Cardiac fibroblast (primary cell): ENCODE results near the gene SLC37A4.
"Not testable (repeated sequence)": the region's sequence is repeated elsewhere in the genome, so short reads cannot be mapped to it uniquely, and the experiment has no call there.

Experiments used
- DNase-seq, 2 donors: peaks; one replicate each; pipeline versions ENCODE4 v3.0.0 to v3.0.0-alpha.2; 2010; ENCODE audit warnings: low read depth in 2 of 2
- H3K4me3 ChIP-seq, 2 donors: replicated peaks in 1 of 2; 1 replicate in 1 of 2; 2 replicates in 1 of 2; pipeline ENCODE4 v1.5.1; 2011; ENCODE audit warnings: low read depth in 2 of 2, low read length in 2 of 2, mild to moderate bottlenecking in 2 of 2, moderate library complexity in 1 of 2
- TF ChIP-seq, protein P1 (sequence below): IDR thresholded peaks from one replicate; pipeline ENCODE4 v1.5.1; 2011; ENCODE audit warnings: low read depth, mild to moderate bottlenecking, low read length, inconsistent platforms

SLC37A4 gene

DNA sequence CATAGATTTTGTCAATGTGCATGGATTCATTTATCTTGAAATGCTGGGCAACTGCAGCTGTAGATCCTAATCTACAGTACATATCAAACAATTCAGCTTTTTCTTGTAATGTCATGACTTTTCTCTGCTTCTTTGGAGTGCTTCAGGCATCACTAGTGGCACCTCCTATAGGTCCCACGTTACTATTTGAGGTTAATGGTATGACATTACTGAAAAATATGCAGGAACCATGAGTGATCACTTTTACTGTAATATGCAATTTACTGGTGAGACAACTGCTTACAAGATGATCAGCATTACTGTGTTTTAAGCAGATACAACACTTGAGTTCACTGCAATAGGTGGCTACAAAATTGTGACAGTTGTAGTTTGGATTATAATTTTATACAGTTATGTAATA is 29.8 kb downstream of the SLC37A4 start:
- peak in 1 of 2 donors; percentile 19 for DNase-seq
- TF ChIP-seq, protein P1, sequence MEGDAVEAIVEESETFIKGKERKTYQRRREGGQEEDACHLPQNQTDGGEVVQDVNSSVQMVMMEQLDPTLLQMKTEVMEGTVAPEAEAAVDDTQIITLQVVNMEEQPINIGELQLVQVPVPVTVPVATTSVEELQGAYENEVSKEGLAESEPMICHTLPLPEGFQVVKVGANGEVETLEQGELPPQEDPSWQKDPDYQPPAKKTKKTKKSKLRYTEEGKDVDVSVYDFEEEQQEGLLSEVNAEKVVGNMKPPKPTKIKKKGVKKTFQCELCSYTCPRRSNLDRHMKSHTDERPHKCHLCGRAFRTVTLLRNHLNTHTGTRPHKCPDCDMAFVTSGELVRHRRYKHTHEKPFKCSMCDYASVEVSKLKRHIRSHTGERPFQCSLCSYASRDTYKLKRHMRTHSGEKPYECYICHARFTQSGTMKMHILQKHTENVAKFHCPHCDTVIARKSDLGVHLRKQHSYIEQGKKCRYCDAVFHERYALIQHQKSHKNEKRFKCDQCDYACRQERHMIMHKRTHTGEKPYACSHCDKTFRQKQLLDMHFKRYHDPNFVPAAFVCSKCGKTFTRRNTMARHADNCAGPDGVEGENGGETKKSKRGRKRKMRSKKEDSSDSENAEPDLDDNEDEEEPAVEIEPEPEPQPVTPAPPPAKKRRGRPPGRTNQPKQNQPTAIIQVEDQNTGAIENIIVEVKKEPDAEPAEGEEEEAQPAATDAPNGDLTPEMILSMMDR = no peak
- no peak overlapping the region for H3K4me3 ChIP-seq

DNA sequence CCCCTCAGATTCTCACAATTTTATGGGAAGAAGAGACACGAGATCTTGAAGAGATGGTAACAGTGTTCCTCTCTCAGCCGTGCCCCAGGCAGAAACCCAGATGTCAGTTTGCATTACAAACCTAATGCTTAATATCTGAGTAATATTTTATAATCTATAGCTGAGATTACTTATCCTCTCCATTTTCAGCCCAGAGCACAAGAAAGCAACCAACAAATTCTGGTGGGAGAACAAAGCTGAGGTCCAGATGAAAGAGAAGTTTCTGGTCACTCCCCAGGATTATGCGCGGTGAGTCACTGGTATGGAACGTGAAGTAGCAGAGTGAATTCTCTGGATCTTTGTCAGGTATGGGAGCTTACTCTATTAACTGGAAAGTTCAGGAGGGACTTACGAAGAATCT is 31.9 kb downstream of the SLC37A4 start:
- peak; percentile 63 to 79 for DNase-seq
- TF ChIP-seq, protein P1 = no peak
- H3K4me3 ChIP-seq = peak overlapping the region; percentile 91 to 92

DNA sequence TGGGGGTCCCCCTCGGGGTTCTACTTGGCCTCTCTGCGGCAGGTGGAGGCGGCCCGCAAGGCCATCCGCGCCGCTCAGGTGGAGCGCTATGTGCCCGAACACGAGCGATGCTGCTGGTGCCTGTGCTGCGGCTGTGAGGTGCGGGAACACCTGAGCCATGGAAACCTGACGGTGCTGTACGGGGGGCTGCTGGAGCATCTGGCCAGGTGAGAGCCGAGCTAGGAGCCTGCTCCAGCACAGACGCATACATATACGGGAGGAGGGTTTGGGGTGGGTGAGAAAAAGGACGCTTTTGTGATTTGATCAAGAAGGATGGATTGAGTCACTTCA is 32.3 kb downstream of the SLC37A4 start:
- DNase-seq = no peak
- TF ChIP-seq, protein P1 = no peak
- peak overlapping the region; percentile 91 to 92 for H3K4me3 ChIP-seq

DNA sequence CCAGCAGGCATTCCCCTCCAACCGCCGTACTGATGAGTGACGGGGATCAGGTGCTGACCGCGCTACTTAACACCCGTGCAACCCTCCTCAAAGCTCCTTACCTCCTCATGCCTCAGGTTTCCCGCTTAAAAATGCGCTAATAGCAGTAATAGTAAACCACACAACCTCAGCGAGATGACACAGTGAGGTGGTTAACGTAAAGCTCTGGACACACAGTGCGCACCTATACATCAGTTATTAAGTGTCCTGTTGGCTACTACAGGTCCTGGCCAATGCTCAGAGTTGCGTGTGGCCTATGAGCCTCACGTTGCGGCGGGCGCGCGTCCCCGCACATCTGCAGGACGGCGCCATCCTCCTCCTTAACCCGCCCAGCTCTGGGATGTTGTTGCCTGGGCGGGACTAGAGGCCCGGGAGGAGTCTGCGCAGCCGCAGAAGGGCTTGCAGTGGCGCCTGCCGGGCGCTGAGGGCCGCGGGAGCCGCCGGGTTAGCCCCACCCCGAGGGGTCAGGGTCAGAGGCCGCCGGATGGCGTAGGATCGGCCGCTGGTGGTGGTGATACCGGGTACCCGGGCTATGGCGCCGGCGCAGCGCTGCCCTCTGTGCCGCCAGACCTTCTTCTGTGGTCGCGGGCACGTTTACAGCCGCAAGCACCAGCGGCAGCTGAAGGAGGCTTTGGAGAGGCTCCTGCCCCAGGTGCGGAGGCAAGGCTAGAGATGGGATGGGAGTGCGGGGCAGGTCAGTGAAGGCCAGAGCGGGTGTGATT is 32.9 kb downstream of the SLC37A4 start, which contains the start of gene CENATAC:
CENATAC (plus strand) TSS at position 512 of the 761 bp plus-strand sequence; CDS start at position 572, 60 bp downstream.
- TF ChIP-seq, protein P1 = no peak
- peak; percentile 88 to 90 for DNase-seq

DNA sequence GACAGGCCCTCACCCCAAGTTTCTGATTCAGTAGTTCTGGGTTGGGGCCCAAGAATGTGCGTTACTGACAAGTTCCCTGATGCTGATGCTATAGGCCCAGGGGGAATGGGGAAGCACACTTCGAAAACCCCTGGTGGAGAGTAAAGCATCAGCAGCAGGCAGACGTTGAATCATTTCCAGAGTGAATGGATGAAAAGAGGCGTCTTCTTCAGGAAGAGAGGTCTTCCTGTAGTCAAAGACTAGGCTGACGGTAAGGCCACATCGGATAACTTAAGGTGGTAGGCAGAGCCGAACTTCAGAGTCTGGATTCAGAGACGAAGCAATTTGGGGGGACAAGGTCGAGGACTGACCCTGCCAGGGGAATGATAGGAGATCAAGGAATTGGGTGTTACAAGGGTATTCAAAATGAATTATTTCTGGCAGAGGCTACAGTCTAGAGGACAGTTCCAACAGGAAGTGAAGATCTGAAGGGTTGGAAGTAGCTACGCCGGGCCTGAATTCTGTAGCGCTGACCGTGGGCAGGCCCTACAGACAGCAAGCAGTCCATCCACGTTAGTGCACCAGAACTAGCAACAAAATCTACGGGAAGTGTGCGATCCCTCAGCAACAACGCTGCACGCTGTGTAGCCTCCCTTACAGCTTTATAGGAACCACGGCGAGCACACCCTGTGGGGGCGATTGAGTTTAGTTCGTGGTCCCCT is 33.6 kb downstream of the SLC37A4 start:
- DNase-seq = peak in 1 of 2 donors; percentile 48
- TF ChIP-seq, protein P1 = peak; percentile 38
- H3K4me3 ChIP-seq = peak overlapping the region; percentile 91 to 92

More for the DNA sequence above, 32.9 kb downstream of the SLC37A4 start, which contains the start of gene CENATAC:
- H3K4me3 ChIP-seq = peak within 1 kb of the TSS; percentile 91 to 92

DNA sequence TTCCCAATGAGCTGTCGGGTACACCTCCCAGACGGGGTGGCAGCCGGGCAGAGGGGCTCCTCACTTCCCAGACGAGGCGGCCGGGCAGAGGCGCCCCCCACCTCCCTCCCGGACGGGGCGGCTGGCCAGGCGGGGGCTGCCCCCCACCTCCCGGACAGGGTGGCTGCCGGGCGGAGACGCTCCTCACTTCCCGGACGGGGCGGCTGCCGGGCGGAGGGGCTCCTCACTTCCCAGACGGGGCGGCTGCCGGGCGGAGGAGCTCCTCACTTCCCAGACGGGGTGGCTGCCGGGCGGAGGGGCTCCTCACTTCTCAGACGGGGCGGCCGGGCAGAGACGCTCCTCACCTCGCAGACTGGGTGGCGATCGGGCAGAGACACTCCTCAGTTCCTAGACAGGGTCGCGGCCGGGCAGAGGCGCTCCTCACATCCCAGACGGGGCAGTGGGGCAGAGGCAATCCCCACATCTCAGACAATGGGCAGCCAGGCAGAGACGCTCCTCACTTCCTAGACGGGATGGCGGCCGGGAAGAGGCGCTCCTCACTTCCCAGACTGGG is 39.1 kb downstream of the SLC37A4 start:
- not testable (repeated sequence) for DNase-seq

DNA sequence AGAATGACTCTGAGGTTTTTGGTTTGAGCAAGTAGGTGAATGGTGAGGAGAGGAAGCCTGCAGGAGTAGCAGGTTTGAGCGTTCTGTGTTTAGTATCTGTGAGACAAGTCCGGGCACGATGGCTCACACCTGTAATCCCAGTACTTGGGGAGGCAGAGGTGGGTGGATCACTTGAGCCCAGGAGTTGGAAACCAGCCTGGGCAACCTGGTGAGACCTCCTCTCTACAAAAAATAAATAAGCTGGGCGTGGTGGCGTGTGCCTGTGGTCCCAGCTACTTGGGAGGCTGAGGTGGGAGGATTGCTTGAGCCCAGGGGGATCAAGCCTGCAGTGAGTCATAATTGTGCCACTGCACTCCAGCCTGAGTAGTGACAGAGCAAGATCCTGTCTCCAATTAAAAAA is 42.4 kb downstream of the SLC37A4 start:
- no peak overlapping the region for H3K4me3 ChIP-seq
- TF ChIP-seq, protein P1 = no peak
- DNase-seq = no peak

More for the DNA sequence above, 39.1 kb downstream of the SLC37A4 start:
- H3K4me3 ChIP-seq = not testable (repeated sequence)
